Activated CD8-positive, alpha-beta memory T cell treated with anti-CD3 and anti-CD28 coated beads, Interleukin-2, amount 10 ng/mL, durations not matched to agents 7 days and 5 days (primary cell): ENCODE data around the gene OR10G8. TPM values are rescaled to one million over a fixed set of nuclear protein-coding genes. Genes with fewer than 3 reads are reported as not detected.

ENCODE experiments used
- total RNA-seq, 2 experiments: library from RNA; stranded (reverse); gene quantifications; one replicate each; pipeline ENCODE4 v1.2.3, GENCODE V29; 2021

Gene OR10G8
- total RNA-seq, 2 experiments from 2014 or later = not detected

Other genes starting within 250 kb of the OR10G8 start
- not detected for gene OR6M1, start 220.4 kb upstream of the OR10G8 start, total RNA-seq
- gene TMEM225, start 141.1 kb upstream of the OR10G8 start, total RNA-seq = not detected
- not detected for gene OR8D4, start 124.6 kb upstream of the OR10G8 start, total RNA-seq
- gene OR4D5, start 87.2 kb upstream of the OR10G8 start, total RNA-seq = not detected
- not detected for gene OR6T1, start 83.0 kb upstream of the OR10G8 start, total RNA-seq
- gene OR10S1, start 49.0 kb upstream of the OR10G8 start, total RNA-seq = not detected
- gene OR10G6, start 31.6 kb upstream of the OR10G8 start, total RNA-seq = not detected
- not detected for gene OR10G4, start 13.8 kb upstream of the OR10G8 start, total RNA-seq
- gene OR10G9, start 3.8 kb upstream of the OR10G8 start, total RNA-seq = not detected
- gene OR10G7, start 14.5 kb downstream of the OR10G8 start, total RNA-seq = not detected
- gene VWA5A, start 88.7 kb downstream of the OR10G8 start, total RNA-seq = 1 to 10 TPM; 4.1 to 4.8 TPM
- not detected for gene OR10D3, start 156.5 kb downstream of the OR10G8 start, total RNA-seq
- not detected for gene OR8G1, start 214.3 kb downstream of the OR10G8 start, total RNA-seq
- not detected for gene OR8G5, start 229.6 kb downstream of the OR10G8 start, total RNA-seq